K562 (cell line): Measurements from ENCODE around the gene APEX2. TPM values are rescaled to one million over a fixed set of nuclear protein-coding genes. Genes with fewer than 3 reads are reported as not detected.

Experiments
- FOXO4 ChIP-seq: fragments of 450-650 bp; formaldehyde crosslinking; IDR thresholded peaks from 2 replicates; pipeline ENCODE4 v1.4.0; 2020; ENCODE audit warnings: mild to moderate bottlenecking, moderate library complexity
- HDAC6 ChIP-seq: IDR thresholded peaks from 2 replicates; pipeline ENCODE4 v1.6.1; 2012; ENCODE audit warnings: low read depth, mild to moderate bottlenecking, control low read depth, inconsistent platforms, low read length, moderate library complexity
- HIVEP1 ChIP-seq: fragments of 250-450 bp; sonication (Bioruptor Pico); IDR thresholded peaks from 2 replicates; pipeline ENCODE4 v1.4.0; 2020; ENCODE audit warnings: mild to moderate bottlenecking
- HMG20B ChIP-seq: fragments of 250-450 bp; sonication (Bioruptor Pico); IDR thresholded peaks from 2 replicates; pipeline ENCODE4 v1.5.0; 2021; ENCODE audit warnings: mild to moderate bottlenecking
- HNRNPUL1 ChIP-seq: fragments of 200-400 bp; formaldehyde crosslinking; IDR thresholded peaks from 2 replicates; pipeline ENCODE4 v1.6.1; 2017; ENCODE audit warnings: low read length
- KLF13 ChIP-seq: fragments of 450-650 bp; IDR thresholded peaks from 2 replicates; pipeline ENCODE4 v1.6.1; 2016; ENCODE audit warnings: missing genetic modification characterization, low read depth, mild to moderate bottlenecking, missing compliant biosample characterization, moderate library complexity, borderline replicate concordance
- NEUROD1 ChIP-seq: fragments of 150-350 bp; IDR thresholded peaks from 2 replicates; pipeline ENCODE4 v1.6.1; 2014; ENCODE audit warnings: borderline replicate concordance, low read length, low read depth; ENCODE audit not compliant: partially characterized antibody
- PRDM10 ChIP-seq: fragments of 450-650 bp; IDR thresholded peaks from 2 replicates; pipeline ENCODE4 v1.6.1; 2018; ENCODE audit not compliant: partially characterized antibody
- PTBP1 ChIP-seq: fragments of 200-400 bp; formaldehyde crosslinking; IDR thresholded peaks from 2 replicates; pipeline ENCODE4 v1.6.1; 2017; ENCODE audit warnings: low read depth, low read length
- RBBP5 ChIP-seq: fragments of 200-600 bp; sonication (generic); IDR thresholded peaks from 2 replicates; pipeline ENCODE4 v1.6.1; 2012; ENCODE audit warnings: borderline replicate concordance, mild to moderate bottlenecking, low read length, control low read depth, inconsistent platforms; ENCODE audit not compliant: insufficient read depth, poor library complexity, severe bottlenecking
- RBM17 ChIP-seq: fragments of 200-400 bp; formaldehyde crosslinking; IDR thresholded peaks from 2 replicates; pipeline ENCODE4 v1.6.1; 2017; ENCODE audit warnings: low read depth, mild to moderate bottlenecking, low read length, borderline replicate concordance
- RBM25 ChIP-seq: fragments of 200-400 bp; formaldehyde crosslinking; IDR thresholded peaks from 2 replicates; pipeline ENCODE4 v1.6.1; 2018; ENCODE audit warnings: low read length, low read depth, moderate library complexity; ENCODE audit not compliant: severe bottlenecking
- SIX5 ChIP-seq, 2 experiments: IDR thresholded peaks; 2 replicates each; pipeline ENCODE4 v1.6.1; 2011; ENCODE audit warnings: low read length in 2 of 2, borderline replicate concordance in 1 of 2, low read depth in 1 of 2, mild to moderate bottlenecking in 1 of 2, moderate library complexity in 1 of 2; ENCODE audit not compliant: insufficient read depth in 1 of 2
- SMAD1 ChIP-seq: fragments of 150-350 bp; IDR thresholded peaks from 2 replicates; pipeline ENCODE4 v1.6.1; 2014; ENCODE audit warnings: low read length, low read depth; ENCODE audit not compliant: partially characterized antibody
- SPI1 ChIP-seq: IDR thresholded peaks from 2 replicates; pipeline ENCODE4 v1.6.1; 2011; ENCODE audit warnings: low read depth, low read length, control low read depth, borderline replicate concordance
- TBL1XR1 ChIP-seq, 2 experiments: IDR thresholded peaks; 2 replicates each; pipeline ENCODE4 v1.6.1; 2012; ENCODE audit warnings: improper control_type of control experiment in 2 of 2, low read length in 2 of 2, mild to moderate bottlenecking in 1 of 2
- ZNF124 ChIP-seq: sonication (generic); formaldehyde crosslinking; IDR thresholded peaks from 2 replicates; pipeline ENCODE4 v1.8.1; 2022; ENCODE audit warnings: missing genetic modification reagents
- ZNF140 ChIP-seq: fragments of 250-450 bp; sonication (Bioruptor Pico); IDR thresholded peaks from 2 replicates; pipeline ENCODE4 v1.8.0; 2021; ENCODE audit warnings: moderate library complexity, mild to moderate bottlenecking, inconsistent platforms
- ZNF239 ChIP-seq: fragments of 250-450 bp; sonication (Bioruptor Pico); IDR thresholded peaks from 2 replicates; pipeline ENCODE4 v1.4.0; 2020; ENCODE audit warnings: mild to moderate bottlenecking
- ZNF395 ChIP-seq: fragments of 200-800 bp; sonication (Bioruptor generic); IDR thresholded peaks from 2 replicates; pipeline ENCODE4 v1.6.1; 2017; ENCODE audit warnings: missing genetic modification characterization, missing compliant biosample characterization
- polyA plus RNA-seq, 8 experiments: library from polyadenylated mRNA; depleted of rRNA in 4 of 8; stranded (reverse) in 5 of 8; unstranded in 3 of 8; fragments of >200 nt; fragmentation: Nextera tagmentation in 2 of 8; fragmentation: Illumina TruSeq in 1 of 8; extraction: Ambion mirVana in 2 of 8; extraction: Trizol in 1 of 8; gene quantifications; 2 replicates each; pipeline versions ENCODE4 v1.2.1 to v1.2.3, GENCODE V29; 2011 to 2014; ENCODE audit warnings: inconsistent platforms in 1 of 8, missing spikeins in 1 of 8
- total RNA-seq, 7 experiments: library from RNA; depleted of rRNA in 6 of 7; stranded (reverse); fragments of >200 nt in 6 of 7; fragmentation: Illumina TruSeq in 2 of 7; extraction: Trizol in 2 of 7; gene quantifications; 2 replicates each; pipeline versions ENCODE4 v1.2.1 to v1.2.3, GENCODE V29; 2011 to 2021; ENCODE audit warnings: low replicate concordance in 1 of 7
- TF ChIP-seq, protein P1 (sequence below): sonication (generic); formaldehyde crosslinking; IDR thresholded peaks from 2 replicates; pipeline ENCODE4 v1.8.0; 2023; ENCODE audit warnings: mild to moderate bottlenecking, missing genetic modification reagents

Gene APEX2
- total and polyA plus RNA-seq, 9 of the 15 experiments (the other 6 are each of a cell fraction or from before 2014, with no cell fraction given), result 9.4 to 34.2 (median 25.9) TPM

DNA sequence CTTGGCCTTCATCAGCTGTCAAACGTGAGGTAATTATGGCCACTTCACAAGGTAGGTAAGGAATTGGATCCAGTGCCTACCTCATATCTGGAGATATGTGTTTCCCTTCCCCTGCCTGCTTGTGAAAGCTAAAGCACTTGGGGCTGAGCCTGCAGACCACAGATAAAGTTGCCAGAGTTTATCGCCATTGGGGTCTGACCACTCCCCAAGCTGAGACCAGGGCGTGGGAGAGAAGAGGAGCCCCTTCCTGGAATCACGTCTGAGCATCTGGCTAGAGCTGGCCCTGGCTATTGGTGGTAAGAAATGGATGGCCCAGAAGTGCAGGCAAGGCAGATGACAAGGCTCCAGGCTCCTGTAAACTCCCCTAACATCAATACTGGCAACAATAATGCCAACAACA is 27.9 kb downstream of the APEX2 start (continued):
- TF ChIP-seq PRDM10, result no peak
- TF ChIP-seq RBM17, result no peak
- TF ChIP-seq HMG20B, result no peak
- TF ChIP-seq SPI1, result no peak
- TF ChIP-seq HNRNPUL1, result no peak
- TF ChIP-seq SIX5 (IDR thresholded peaks at IDR 0.05; ENCODE audit: borderline replicate concordance in 1 of 2, insufficient read depth in 1 of 2, low read depth in 1 of 2, low read length in 2 of 2), result no peak
- TF ChIP-seq PTBP1, result no peak
- TF ChIP-seq KLF13 (tag), result no peak
- peak; percentile 39 for TF ChIP-seq SMAD1
- TF ChIP-seq RBM25, result no peak
- TF ChIP-seq TBL1XR1 (IDR thresholded peaks at IDR 0.05; ENCODE audit: low read length in 2 of 2), result peak; percentile 87 to 93; a peak in 3 of 4 replicates
- TF ChIP-seq ZNF395, result 0 out of 2 replicates have a peak, but pooled peaks have one; percentile 50
- no peak for TF ChIP-seq RBBP5
- TF ChIP-seq ZNF124 (CRISPR knock-in tag), result no peak
- no peak for TF ChIP-seq HDAC6
- no peak for TF ChIP-seq FOXO4 (CRISPR knock-in tag)
- TF ChIP-seq, protein P1, sequence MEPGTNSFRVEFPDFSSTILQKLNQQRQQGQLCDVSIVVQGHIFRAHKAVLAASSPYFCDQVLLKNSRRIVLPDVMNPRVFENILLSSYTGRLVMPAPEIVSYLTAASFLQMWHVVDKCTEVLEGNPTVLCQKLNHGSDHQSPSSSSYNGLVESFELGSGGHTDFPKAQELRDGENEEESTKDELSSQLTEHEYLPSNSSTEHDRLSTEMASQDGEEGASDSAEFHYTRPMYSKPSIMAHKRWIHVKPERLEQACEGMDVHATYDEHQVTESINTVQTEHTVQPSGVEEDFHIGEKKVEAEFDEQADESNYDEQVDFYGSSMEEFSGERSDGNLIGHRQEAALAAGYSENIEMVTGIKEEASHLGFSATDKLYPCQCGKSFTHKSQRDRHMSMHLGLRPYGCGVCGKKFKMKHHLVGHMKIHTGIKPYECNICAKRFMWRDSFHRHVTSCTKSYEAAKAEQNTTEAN, result no peak
- TF ChIP-seq ZNF239 (CRISPR knock-in tag), result no peak
- TF ChIP-seq HIVEP1 (CRISPR knock-in tag), result no peak
- no peak for TF ChIP-seq ZNF140 (CRISPR knock-in tag)
- peak; percentile 30 for TF ChIP-seq NEUROD1
